NK-92 (cell line): ENCODE results near the gene CELSR3.

Experiments used
- DNase-seq: peaks from one replicate; lab custom pipeline; 2025; ENCODE audit not compliant: unreplicated experiment; lab: John Stamatoyannopoulos, UW

Gene CELSR3

DNA sequence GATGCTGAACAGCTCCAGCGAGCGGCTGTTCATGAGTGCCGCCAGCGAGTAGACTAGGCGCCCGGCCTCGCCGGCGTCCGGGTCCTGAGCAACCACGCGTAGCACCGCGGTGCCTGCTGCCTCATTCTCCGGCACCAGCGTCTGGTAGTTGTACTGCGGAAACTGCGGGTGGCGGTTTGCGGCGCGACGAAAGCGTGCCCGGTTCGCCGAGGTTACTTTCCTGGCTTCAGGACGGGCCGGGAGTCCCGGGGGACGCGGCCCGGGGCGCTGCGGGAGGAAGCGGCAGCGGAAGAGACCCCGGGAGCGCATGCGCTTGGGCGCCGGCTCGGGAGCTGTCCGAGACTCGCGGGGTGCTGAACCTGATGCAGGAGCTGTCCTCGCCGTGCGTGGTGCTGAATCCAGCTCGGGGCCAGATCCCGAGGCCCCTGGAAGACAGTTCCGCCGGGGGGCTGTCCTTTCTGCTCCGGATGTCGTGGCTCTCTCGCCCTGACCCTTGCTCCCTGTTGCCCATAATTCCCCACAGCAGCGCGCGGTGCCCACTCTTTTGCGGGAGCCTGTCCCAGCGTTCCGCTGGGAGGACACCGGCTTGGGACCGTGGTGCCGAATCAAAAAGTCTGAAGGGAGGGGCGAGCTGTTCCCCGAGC lies 1.1 kb downstream of the CELSR3 start:
- no peak for DNase-seq

DNA sequence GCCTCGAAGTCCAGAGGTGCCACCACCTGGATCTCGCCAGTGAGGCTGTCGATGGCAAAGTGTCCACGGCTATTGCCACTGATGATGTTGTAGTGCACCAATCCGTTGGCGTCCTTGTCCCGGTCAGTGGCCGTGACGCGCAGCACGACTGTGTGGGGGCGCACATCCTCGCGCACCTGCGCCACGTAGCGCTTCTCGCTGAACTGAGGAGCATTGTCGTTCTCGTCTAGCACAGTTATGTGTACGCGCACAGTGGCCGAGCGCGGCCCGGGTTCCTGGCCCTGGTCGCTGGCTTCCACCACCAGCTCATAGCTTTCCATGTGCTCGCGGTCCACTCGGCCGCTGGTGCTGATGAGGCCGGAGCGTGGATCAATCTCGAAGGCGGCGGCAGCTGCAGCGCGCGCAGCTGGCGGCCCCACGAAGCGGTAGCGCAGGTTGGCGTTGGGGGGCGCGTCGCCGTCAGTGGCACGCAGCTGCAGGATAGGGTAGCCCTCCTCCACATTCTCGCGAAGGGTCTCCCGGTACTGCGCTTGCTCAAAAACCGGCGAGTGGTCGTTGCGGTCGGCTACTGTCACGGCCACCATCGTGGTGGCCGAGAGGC lies 1.8 kb downstream of the CELSR3 start:
- no peak for DNase-seq

DNA sequence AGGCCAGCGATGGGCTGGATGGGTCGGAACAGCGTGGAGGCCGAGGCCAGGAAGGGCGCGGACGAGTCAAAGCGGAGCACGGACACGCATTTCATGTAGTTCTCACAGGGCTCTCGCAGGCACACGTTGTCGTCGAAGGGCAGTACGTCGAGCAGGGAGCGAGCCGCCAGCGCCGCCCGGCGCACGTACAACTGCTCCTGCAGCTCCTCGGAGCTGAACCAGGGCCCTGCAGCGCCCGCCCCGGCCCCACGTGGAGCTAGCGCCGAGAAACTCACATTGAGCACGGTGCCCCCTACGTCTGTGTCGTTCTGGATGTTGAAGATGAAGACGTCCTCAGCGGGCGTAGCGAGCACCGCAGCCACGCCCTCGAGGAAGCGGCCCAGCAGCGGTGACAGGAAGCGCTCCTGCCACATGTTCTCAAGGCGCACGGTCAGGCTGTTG lies 5.8 kb downstream of the CELSR3 start:
- no peak for DNase-seq

DNA sequence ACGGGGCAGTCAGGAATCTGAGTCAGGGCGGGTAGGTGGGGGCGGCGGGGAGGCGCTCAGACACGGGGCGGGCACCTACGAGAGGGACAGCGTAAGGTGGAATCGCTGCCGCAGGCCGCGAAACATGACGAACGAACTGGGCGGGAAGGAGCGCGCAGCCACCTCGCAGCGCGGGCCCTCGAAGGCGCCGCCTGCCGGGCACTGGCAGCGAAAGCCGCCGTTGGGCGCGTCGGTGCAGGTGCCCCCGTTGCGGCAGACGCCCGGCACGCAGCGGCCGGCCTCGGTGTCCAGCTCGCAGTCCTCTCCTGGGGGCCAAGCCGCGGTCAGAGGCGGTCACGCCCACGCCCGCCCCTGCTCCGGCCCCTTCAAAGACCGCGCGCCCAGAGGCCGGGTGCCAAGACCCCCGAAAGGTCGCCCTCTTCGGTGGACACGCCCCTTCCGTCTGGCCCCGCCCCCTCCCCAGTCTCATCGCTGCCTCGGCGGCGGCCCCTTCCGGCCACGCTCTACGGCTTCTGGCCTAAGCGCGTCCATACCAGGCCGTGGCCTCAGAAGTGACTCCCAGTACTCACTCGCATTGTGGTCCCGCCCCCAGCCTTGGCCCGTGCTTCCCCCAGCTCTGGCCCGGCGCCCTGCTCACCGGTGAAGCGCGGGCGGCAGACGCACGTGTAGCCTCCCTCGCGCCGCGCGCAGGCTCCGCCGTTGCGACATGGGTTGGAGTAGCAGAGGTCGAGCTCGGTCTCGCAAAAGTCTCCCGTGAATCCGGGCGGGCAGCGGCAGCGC lies 6.4 kb downstream of the CELSR3 start:
- no peak for DNase-seq

DNA sequence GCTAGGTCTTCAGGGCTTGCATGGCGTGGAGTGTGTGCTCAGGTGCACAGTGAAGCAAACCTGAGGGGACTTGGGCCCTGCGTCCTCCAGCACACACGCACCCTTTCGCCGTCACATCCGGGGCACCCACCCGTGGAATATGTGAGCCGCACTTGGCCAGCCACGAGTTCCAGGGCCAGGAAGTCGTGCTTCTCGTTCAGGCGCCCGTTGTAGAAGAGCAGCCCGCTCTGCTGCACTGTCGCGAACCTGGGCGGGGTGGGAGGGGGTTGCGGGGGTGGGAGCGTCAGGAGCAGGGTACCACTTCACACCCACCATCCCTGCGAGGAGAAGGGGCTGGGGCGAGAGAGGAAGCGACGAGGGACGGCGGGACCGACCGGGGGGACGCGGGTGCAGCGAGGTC lies 7.1 kb downstream of the CELSR3 start:
- DNase-seq: no peak

DNA sequence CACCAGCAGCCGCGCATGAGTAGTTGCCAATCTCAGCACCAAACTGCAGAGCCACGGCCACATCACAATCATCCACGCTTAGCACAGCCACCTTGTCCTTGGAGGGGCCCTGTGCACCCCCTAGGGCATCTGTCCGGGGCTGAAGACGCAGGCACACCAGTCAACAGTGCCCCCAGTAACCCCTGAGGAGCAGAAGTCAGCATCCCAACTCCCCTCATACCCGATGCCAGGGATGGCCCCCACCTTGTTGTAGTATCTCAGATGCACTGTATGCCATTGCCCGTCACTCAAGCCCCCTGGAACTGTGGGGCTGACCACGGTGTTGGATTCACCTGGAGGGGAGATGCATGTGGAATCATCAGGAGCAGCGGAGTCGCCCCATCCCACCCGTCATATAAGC lies 7.6 kb downstream of the CELSR3 start:
- no peak for DNase-seq

DNA sequence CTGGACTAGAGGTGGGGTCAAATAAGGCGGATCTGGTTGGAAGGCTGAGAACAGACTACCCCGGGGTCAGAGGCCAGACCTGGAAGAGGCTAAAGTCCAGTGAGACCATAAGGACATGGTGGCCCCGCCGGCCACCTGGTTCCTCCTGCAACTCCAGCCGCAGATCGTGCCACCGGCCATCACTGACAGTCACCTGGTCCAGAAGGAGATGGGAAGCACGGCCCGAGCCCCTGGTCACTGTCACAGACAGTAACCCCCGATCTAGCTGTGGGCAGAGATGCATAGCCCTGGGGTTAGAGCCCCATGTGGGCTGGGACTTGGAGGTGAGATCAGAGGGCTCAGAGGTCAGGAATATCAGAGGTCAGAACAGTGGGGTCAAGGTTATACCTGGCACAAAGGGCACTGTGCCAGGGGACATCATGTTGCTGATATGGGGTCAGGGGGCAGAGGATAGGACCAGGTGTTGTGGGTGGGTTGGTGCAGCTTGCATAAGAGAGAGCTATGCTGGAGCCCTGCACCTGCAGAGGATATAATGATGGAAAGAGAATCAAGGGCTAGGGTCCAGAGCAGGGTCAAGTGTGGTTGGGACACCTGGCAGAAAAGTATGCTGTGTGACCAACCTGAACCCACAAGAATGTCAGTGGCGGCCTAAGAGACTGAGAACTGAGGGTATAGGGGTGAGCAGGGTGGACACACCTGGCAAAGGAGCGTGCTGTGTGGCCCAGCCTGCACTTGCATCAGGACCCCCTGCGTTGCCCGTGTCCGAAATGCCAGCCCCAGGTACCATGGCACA lies 9.6 kb downstream of the CELSR3 start:
- no peak for DNase-seq

DNA sequence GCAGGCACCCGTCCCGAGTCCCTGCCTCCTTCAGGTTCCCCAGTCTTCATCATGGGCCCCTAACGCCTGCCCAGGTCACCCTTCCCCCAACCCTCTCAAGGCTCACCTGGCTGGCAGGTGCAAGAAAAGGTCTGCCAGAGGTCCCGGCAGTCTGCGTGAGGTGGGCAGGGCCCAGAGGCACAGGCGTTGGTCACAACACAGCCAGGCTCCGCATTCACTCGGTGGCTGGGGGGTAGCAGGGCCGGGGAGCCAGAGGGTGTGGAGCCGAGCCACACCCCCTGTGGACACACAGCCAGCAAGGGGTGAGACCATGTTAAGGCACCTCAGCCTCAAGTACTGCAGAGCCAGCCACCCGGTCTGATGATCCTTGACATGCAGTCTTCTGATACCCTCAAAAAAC lies 10.9 kb downstream of the CELSR3 start:
- DNase-seq: no peak

DNA sequence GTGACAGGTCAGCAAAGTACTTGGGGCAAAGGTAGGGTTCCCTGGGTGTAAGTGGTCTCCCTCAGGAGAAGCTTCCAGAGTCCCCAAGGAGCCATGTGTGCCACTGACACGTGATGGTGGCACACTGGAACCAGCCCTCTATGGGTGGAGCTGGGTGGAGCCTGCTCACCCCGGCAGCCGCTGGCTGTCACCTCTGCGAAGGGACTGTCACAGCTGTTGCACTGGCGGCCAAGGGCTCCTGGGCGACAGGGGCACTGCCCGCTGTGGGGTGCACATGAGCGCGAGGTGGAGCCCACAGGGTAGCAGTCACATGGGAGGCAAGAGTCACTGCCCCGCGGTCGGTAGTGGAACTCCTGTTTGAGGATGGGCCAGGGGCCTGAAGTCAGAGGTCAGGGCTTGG lies 12.0 kb downstream of the CELSR3 start:
- no peak for DNase-seq

DNA sequence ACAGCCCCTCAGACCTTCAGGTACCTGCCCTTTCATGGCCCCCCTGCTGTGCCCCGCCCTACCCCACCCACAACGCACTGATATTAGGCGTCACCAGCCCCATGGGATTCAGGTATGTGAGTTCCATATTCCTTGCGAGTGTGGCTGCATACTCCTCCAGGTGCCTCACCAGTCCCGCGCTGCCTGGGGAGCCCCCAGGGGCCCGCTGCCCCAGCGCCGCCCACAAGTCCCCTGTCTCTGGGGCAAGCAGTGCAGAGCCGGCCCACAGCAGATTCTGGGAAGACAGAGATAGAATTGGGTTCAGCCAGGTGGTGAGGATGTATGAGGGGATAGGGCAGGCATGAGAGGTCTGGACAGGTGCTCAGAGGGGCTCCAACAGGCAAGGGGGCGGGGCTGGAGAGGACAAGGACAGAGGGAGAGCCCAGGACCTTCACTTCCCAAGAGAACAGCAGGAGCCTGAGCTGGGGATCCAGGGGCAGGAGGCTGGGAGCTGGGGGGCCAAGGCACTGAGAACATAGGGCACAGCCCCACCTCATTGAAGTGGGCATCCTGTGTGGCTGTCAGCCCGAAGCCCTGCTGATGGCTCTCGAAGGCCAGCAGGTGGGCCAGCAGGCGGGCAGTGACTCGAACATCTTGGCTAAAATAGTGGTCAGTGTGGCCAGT lies 14.4 kb downstream of the CELSR3 start:
- no peak for DNase-seq

DNA sequence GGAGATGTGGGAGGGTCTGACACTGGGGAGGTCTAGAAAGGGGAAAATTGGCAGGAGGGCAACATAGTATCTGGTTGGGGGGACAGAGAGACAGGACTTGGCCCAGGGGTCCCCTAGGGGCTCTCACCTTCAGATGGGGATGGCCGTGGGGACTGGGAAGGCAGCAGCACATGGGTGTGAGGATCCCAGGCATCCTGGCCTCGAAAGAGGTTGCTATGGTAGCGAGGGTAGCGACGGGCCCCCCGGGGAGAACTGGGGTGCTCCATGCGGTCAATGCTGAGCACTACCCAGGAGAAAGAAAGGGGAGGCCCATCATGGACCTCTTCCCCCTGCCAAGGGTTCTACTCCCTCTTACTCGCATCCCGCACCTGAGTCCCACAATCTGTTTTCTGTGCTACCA lies 15.0 kb downstream of the CELSR3 start:
- no peak for DNase-seq

DNA sequence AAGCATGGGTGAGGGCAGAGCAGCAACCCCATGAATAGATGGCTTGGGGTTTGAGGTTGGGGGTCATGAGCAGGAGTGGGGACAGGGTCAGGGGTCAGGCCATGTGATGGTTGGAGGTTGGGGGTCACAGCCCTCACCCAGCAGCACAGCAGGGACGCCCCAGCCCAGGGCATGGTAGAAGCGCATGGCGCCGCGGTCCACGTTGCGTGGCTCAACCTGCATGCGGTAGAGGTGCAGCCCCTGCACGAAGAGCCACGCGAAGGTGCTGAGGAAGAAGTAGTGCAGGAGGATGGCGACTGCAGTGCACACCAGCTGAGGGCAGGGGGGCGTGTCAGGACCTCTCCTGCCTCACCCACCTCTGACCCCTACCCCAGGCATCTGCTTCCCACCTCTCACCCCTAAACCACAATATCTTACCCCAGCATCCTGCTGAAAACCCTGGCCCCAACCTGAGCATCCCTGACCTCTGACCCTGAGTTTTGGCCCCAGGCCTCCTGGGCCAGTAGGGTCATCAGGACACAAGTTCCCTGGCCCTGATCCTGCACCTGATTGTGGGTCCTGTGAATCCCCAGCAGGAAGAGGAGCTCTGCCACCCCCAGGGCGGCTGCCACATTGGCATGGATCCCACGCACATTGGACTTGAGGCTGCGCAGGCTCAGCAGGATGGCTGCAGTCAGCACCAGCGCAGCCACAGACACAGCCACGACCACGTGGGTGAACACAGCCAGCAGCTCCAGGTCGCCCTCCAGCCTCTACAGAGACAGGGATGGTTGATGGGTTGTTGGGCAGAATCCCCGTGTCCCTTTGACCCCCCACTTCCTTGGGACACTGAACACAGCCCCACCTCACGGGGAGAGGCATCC lies 17.6 kb downstream of the CELSR3 start:
- DNase-seq: no peak

DNA sequence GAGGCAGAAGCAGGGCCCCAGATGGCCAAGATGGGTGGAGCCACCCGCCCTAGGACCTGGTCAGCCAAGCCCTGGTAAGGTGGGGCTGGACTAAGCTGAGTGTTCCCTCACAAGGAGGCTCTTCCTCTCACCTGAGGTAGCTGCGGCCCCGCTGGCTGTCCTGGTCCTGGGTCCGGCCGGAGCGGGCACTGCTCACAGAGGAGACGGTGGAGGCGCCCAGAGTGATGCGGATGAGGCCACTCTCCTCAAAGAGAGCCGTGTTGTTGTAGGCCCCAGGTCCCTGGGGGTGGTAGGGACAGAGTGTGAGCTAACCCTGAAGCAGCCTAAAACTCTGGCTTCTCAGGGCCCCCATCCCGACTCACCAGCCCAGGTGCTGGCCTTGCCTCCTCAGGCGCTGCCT lies 20.1 kb downstream of the CELSR3 start:
- no peak for DNase-seq

DNA sequence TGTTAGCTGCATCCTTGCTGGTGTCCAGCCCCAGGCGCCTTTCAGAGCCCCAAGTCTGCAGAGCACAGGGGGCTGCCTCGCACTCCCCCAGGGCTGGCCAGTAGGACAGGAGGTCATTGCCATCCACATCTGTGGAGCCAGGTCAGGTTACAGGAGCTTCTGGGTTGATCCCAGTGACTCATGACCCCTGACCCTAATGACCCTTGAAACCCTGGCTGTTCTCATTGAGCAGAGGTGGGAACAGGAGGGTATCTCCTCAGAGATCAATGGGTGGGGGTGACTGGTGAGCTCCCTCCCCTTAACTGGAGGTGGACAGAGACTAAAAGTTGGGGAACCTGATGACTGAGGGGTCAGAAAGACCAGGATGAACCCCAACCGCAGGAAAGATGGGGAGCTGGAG lies 21.3 kb downstream of the CELSR3 start:
- DNase-seq: no peak

DNA sequence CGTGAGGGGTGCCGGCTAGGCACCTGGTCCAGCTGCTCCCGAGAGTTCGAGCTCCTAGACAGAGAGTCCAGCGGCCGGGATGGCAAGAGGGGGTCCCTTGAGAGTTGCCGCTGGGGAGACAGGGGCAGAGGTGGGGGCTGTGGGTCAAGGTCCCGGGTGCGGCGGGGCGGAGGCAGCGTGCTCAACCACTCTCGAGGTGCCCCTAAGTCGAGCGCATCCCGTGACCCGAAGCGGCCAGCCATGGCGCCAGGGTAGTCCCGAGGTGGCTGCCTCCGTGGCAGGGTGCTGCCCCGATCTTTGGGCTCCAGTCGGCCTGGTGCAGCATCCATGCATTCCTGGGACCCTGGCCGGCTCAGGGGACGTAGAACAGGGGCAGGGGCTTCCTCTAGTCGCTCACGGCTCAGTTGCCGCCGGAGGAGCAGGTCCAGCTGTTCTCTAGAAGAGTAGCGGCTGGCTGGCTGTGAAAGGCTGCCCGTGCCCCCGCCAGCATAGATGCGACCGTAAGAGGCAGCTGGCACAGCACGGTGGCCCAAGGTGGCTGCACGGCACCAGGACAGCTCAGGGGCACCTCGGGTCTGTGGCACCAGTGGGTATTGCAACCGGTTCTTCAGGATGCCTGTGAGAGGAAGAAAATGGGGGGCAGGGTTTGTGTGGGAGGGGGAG lies 22.6 kb downstream of the CELSR3 start:
- no peak for DNase-seq

DNA sequence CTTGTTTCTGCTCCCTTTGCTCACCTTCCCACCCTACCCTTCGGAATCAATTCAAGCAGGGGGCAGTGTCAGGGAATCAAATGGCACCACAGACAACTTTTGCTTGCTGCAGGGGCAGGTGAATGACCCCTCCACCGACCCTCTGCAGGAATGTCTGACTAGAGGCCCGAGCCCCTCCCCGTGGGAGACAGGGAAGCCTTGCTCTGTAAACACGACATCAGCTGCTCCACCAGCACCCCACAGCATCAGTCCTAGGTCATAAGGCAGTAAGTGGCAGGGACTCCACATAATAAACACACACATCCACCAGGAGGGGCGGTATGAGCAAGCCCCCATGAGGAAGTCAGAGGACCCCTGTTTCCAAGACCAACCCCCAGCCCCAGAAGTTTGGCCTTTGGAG lies 25.4 kb downstream of the CELSR3 start:
- no peak for DNase-seq

DNA sequence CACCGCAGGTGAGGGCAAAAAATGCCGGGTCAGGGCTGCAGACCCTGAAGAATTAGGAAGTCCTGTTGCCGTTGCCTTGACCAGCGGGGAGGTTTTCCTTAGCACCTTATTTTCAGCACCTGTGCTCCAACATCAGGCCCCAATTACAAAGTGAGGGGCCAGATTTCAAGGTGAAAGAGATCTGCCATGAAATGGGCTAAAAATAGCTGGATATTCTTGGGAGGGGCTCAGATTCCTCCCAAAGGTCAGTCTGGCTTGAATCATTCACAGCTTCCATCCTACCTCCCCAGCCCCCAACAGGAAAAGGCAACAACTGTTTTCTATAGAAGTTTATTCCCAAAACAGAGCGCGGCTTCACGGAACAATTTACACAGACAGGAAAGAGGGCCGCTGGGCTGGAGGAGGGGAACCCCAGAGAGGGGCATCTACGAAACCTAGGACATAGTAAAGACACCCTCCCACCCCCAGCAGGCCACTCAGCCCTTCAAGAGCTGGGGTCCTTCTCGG lies 26.5 kb downstream of the CELSR3 start:
- no peak for DNase-seq

DNA sequence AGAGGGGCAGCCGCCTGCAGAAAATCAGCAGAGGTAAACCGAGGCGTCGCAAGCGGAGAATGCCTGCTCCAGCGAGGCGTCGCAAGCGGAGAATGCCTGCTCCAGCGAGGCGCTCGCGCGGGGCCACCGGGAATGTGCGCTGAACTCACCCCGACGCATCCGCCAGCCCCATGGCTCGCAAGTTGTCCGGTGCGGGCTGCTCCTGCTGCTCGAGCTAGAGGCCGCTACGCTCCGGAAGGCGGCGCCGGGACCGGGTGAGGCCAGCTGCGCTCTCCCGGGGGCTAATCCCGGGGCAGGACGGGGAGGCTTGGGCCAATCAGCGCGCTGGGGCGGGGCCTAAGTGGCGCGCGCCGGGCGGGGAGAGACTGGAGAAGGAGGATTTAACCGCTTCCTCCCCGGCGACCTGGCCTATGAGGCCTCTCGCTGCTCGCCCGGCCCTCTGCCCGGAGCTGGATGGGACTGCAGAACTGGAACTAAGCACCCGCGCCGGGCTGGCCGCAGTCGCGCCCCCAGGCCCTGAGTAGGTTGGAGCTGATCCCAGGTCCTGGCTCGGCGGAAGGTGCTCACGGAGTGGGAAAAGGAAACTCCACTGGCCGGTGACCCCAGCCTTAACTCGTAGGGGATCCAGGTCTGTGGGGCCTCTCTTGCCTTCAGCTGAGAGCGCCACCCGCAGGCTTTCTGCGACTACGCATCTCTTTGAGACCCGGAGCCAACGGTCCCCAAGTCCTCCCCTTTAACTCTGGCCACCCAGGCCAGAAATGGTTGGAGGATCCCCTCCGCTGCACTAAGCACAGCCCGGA lies 27.3 kb downstream of the CELSR3 start, which contains the start of gene SLC26A6:
Gene SLC26A6 (minus strand): TSS at position 240 of the 800 bp plus-strand sequence. CDS start 68 bp downstream, at position 172.
- peak; percentile 52 for DNase-seq
